T-cell (primary cell): ENCODE results near the gene EEFSEC. TPM values are rescaled to one million over a fixed set of nuclear protein-coding genes. Genes with fewer than 3 reads are reported as not detected.

Source experiments
- ATAC-seq, 4 experiments: fragments of 200-7000 bp in 3 of 4; fragments of 150-1000 bp in 1 of 4; cut with Tn5 transposase; replicated peaks in 1 of 4; 1 replicate in 3 of 4; 2 replicates in 1 of 4; pipeline ENCODE4 v1.10.0; 2021; ENCODE audit warnings: moderate library complexity in 3 of 4, mild to moderate bottlenecking in 2 of 4, moderate number of reproducible peaks in 1 of 4
- CTCF ChIA-PET, 2 donors: fragments of 300-600 bp; sonication (Branson Sonifier 250); formaldehyde crosslinking; loops; one replicate each; lab custom pipeline; 2022; ENCODE audit warnings: antibody characterized with exemption in 2 of 2; lab: Charles Lee
- POLR2A ChIA-PET, 2 donors: fragments of 300-600 bp; sonication (Branson Sonifier 250); formaldehyde crosslinking; loops; one replicate each; lab custom pipeline; 2022; ENCODE audit warnings: antibody characterized with exemption in 2 of 2; lab: Charles Lee
- DNase-seq, 35 experiments: peaks; one replicate each; pipeline versions ENCODE4 v3.0.0 to v3.0.0-alpha.2; 2013 to 2023
- H3K27ac ChIP-seq: one replicate; pipeline ENCODE4 v1.5.1; 2013; ENCODE audit warnings: low read length
- H3K27me3 ChIP-seq, 2 experiments: replicated peaks in 1 of 2; 1 replicate in 1 of 2; 2 replicates in 1 of 2; pipeline versions ENCODE4 v1.6.1 to v1.7.0; 2013; ENCODE audit warnings: low read length in 1 of 2, mixed read lengths in 1 of 2; ENCODE audit not compliant: control insufficient read depth in 2 of 2, insufficient read depth in 2 of 2; ENCODE audit errors: extremely low read depth in 1 of 2
- H3K36me3 ChIP-seq, 2 donors: 1 replicate in 1 of 2; 2 replicates in 1 of 2; pipeline versions ENCODE4 v1.6.1 to v1.7.0; 2013; ENCODE audit warnings: low read length in 1 of 2; ENCODE audit not compliant: control insufficient read depth in 2 of 2, insufficient read depth in 1 of 2; ENCODE audit errors: extremely low read depth in 1 of 2
- H3K4me1 ChIP-seq, 2 experiments: 1 replicate in 1 of 2; 2 replicates in 1 of 2; pipeline versions ENCODE4 v1.6.1 to v1.7.0; 2013; ENCODE audit warnings: low read length in 2 of 2, mixed read lengths in 1 of 2; ENCODE audit not compliant: insufficient read depth in 2 of 2, control insufficient read depth in 1 of 2; ENCODE audit errors: extremely low read depth in 1 of 2
- H3K4me3 ChIP-seq, 2 donors: 1 replicate in 1 of 2; 2 replicates in 1 of 2; pipeline versions ENCODE4 v1.5.1 to v1.7.0; 2013; ENCODE audit warnings: mild to moderate bottlenecking in 2 of 2, low read length in 1 of 2, moderate library complexity in 1 of 2; ENCODE audit not compliant: control insufficient read depth in 1 of 2; ENCODE audit errors: extremely low read depth in 1 of 2
- H3K9me3 ChIP-seq: 2 replicates; pipeline ENCODE4 v1.7.0; 2013
- H3K27ac Mint-ChIP-seq, 2 donors: one replicate each; pipeline ENCODE4 v1.8.0; 2020 to 2021; ENCODE audit warnings: mild to moderate bottlenecking in 2 of 2, mixed read lengths in 2 of 2
- H3K27me3 Mint-ChIP-seq, 2 donors: one replicate each; pipeline ENCODE4 v1.8.0; 2021 to 2022; ENCODE audit warnings: mixed read lengths in 2 of 2
- H3K36me3 Mint-ChIP-seq: one replicate; pipeline ENCODE4 v1.8.0; 2021; ENCODE audit warnings: mixed read lengths
- H3K4me1 Mint-ChIP-seq, 3 donors: one replicate each; pipeline ENCODE4 v1.8.0; 2020 to 2022; ENCODE audit warnings: mixed read lengths in 3 of 3, mild to moderate bottlenecking in 1 of 3
- H3K4me3 Mint-ChIP-seq, 3 donors: one replicate each; pipeline ENCODE4 v1.8.0; 2020 to 2022; ENCODE audit warnings: mild to moderate bottlenecking in 3 of 3, mixed read lengths in 3 of 3, moderate library complexity in 3 of 3
- H3K9me3 Mint-ChIP-seq, 3 donors: one replicate each; pipeline ENCODE4 v1.8.0; 2020 to 2022; ENCODE audit warnings: mixed read lengths in 3 of 3
- WGBS: methylation state at CpG from one replicate; pipeline ENCODE4 v1.1.5; 2013; ENCODE audit warnings: missing lambda C conversion rate; ENCODE audit not compliant: insufficient coverage; 5-methylcytosine and 5-hydroxymethylcytosine counted together
- total RNA-seq, 35 experiments: library from RNA in 6 of 35; stranded (reverse) in 6 of 35; fragments of 120-200 nt in 1 of 35; gene quantifications; one replicate each; pipeline versions ENCODE4 v1.2.1 to v1.2.4 and lab custom pipeline; 2013 to 2026

EEFSEC gene
- total RNA-seq, 5 donors from 2014 or later (not counting 1 experiment from before 2014, with no cell fraction given): 15.9 to 21.1 (median 19.1) TPM

GRCh38 chr3:128282380-128283196 is 129.3 kb downstream of the EEFSEC start:
- ChIA-PET CTCF (interaction anchor here in 1 of 2 donors (0.7 kb wide), 1 partner anchor 1167 kb away, joined by 3 read pairs; no protein-coding TSS in a partner anchor), POLR2A (no interaction called here)
- H3K4me3 Mint-ChIP-seq: no peak overlapping the region
- H3K36me3 ChIP-seq: no peaks in the 10 kb centered on the region
- peak overlapping the region; percentile 10 to 49 for H3K27ac Mint-ChIP-seq
- H3K9me3 Mint-ChIP-seq: no peaks in the 10 kb centered on the region
- peaks cover 5 to 23% (median 9%) of the 10 kb centered on the region in 3 donors for H3K4me1 Mint-ChIP-seq
- no peaks in the 10 kb centered on the region for H3K27me3 Mint-ChIP-seq
- no peaks in the 10 kb centered on the region for H3K27me3 ChIP-seq
- peaks cover 33% of the 10 kb centered on the region for H3K36me3 Mint-ChIP-seq
- no peak overlapping the region for H3K4me3 ChIP-seq
- 96% methylated on average over 14 of the region's 16 CpGs for WGBS
- DNase-seq (no peak), ATAC-seq (no peak)
- H3K4me1 ChIP-seq: peaks cover 0 to 3% of the 10 kb centered on the region in 2 experiments
- H3K27ac ChIP-seq: no peak overlapping the region
- H3K9me3 ChIP-seq: no peaks in the 10 kb centered on the region

GRCh38 chr3:128283421-128283820 is 130.1 kb downstream of the EEFSEC start:
- WGBS: 100% methylated on average over 2 of the region's 3 CpGs
- Mint-ChIP-seq H3K27ac (no peak overlapping the region), H3K9me3 (no peaks in the 10 kb centered on the region), H3K27me3 (no peaks in the 10 kb centered on the region), H3K4me3 (no peak overlapping the region), H3K36me3 (peaks cover 37% of the 10 kb centered on the region), H3K4me1 (peaks cover 5 to 19% (median 12%) of the 10 kb centered on the region in 3 donors)
- Histone ChIP-seq H3K27me3 (no peaks in the 10 kb centered on the region), H3K27ac (no peak overlapping the region), H3K9me3 (no peaks in the 10 kb centered on the region), H3K36me3 (peaks cover 0 to 3% of the 10 kb centered on the region in 2 donors), H3K4me1 (peaks cover 0 to 3% of the 10 kb centered on the region in 2 experiments), H3K4me3 (no peak overlapping the region)
- no peak for ATAC-seq
- ChIA-PET POLR2A (no interaction called here), CTCF (no interaction called here)
- no peak for DNase-seq

DNA sequence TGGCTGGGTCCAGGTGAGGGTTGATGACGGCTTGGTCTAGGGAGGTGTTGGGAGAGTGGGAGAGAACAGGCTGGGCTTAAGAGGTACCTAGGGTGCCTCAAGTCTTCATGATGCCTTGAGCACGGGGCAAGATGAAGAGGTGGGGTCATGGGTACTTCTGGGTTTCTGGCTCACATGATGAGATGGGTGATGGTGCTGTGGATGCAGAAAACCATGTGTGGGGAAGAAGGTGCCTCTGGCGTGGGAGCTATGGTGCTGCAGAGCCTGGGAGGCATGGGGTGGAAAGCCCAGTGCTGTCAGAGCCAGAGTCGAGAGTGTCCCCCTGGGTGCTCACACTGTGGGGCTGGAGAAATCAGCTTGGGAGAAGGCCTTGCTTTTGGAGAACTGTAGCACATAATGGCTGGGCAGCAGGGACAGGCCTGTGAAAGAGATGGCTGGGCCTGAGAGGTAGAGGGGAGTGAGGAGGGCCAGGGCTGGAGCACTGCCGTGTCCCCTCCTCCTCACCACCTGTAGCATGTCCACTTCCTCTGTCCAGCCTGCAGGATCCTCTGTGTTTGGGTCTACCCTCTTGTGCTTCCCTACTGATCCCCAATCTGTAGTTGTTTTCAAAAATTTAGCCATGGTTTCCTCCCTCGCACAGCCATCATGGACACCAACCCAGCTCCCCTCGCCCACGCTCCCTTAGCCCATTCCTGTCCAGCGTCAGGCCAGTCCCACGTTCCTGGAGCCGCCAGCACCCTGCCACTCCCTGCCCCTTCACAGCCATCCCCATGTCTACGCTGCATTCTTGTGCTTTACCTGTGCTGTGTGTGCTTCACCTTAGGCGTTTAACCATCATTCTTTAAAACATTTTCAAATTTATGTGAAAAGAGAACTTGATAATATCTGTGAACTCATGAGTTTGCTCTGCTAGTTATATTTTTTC is 132.0 kb downstream of the EEFSEC start:
- peaks cover 0 to 8% (median 0%) of the 10 kb centered on the region in 3 donors for H3K9me3 Mint-ChIP-seq
- Histone ChIP-seq H3K36me3 (peaks cover 0 to 3% of the 10 kb centered on the region in 2 donors), H3K4me1 (peaks cover 0 to 3% of the 10 kb centered on the region in 2 experiments), H3K4me3 (no peak overlapping the region), H3K27ac (no peak overlapping the region), H3K9me3 (no peaks in the 10 kb centered on the region), H3K27me3 (no peaks in the 10 kb centered on the region)
- 94% methylated on average over 10 of the region's 13 CpGs for WGBS
- no peak for ATAC-seq
- ChIA-PET POLR2A (no interaction called here), CTCF (no interaction called here)
- DNase-seq: peak in 1 of 35 experiments; percentile 10
- H3K27ac Mint-ChIP-seq: peak overlapping the region in 1 of 2 donors; percentile 50
- H3K4me3 Mint-ChIP-seq: no peak overlapping the region
- peaks cover 52% of the 10 kb centered on the region for H3K36me3 Mint-ChIP-seq
- H3K4me1 Mint-ChIP-seq: peaks cover 5 to 19% (median 11%) of the 10 kb centered on the region in 3 donors
- H3K27me3 Mint-ChIP-seq: no peaks in the 10 kb centered on the region

DNA sequence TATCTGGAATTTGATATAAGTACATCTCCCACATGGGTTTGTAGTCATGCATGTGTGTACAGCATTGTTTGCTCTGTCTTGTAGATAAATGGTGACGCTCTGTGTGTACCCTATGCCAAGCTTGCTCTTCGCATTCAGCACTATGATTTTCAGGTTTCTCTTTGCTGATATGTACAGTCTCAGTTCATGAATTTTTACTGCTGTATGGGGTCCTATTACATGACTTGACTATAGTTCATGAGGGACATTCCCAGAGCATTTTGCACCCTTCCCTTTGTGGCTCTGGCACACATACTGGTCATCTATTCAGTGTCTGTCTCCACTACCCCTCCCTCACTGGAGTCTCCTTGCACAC is 132.7 kb downstream of the EEFSEC start:
- peaks cover 0 to 3% of the 10 kb centered on the region in 2 donors for H3K36me3 ChIP-seq
- no peak for ATAC-seq
- CTCF ChIA-PET: no interaction called here

DNA sequence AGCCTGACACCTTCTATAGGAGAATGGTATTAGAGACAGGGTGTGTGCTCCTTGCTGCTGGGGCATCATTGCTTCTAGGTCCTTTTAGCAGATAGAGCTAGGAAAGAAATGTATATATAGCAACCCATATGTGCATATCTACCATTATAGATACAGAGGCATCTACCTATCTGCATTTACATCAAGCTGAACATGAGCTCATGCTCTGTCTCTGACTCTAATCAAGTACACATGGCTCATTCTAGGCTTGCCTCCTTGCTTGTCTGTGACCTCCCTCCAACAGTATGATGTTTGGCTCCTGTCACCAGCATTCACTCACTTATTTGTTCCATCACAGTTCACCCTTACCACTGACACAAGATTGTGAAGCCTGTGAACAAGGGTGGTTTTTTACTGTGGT is 133.4 kb downstream of the EEFSEC start:
- H3K36me3 Mint-ChIP-seq: peaks cover 58% of the 10 kb centered on the region
- Histone ChIP-seq H3K4me3 (no peak overlapping the region), H3K4me1 (no peaks in the 10 kb centered on the region), H3K36me3 (peaks cover 0 to 3% of the 10 kb centered on the region in 2 donors), H3K27ac (no peak overlapping the region), H3K9me3 (no peaks in the 10 kb centered on the region), H3K27me3 (no peaks in the 10 kb centered on the region)
- no peak overlapping the region for H3K4me3 Mint-ChIP-seq
- ChIA-PET CTCF (interaction anchor here in 1 of 2 donors (0.6 kb wide), 1 partner anchor 211 kb away, joined by 4 read pairs; no protein-coding TSS in a partner anchor), POLR2A (interaction anchor here in 1 of 2 donors (0.6 kb wide), 1 partner anchor 17 kb away, joined by 6 read pairs; no protein-coding TSS in a partner anchor)
- H3K27ac Mint-ChIP-seq: peak overlapping the region; percentile 13 to 40
- H3K4me1 Mint-ChIP-seq: peaks cover 7 to 26% (median 12%) of the 10 kb centered on the region in 3 donors
- no peak for DNase-seq
- peaks cover 0 to 10% (median 0%) of the 10 kb centered on the region in 3 donors for H3K9me3 Mint-ChIP-seq
- ATAC-seq: no peak
- no peaks in the 10 kb centered on the region for H3K27me3 Mint-ChIP-seq

More for the DNA sequence above, 132.7 kb downstream of the EEFSEC start:
- Mint-ChIP-seq H3K4me1 (peaks cover 2 to 19% (median 10%) of the 10 kb centered on the region in 3 donors), H3K27me3 (no peaks in the 10 kb centered on the region), H3K36me3 (peaks cover 53% of the 10 kb centered on the region), H3K9me3 (peaks cover 0 to 10% (median 0%) of the 10 kb centered on the region in 3 donors), H3K4me3 (no peak overlapping the region), H3K27ac (peak overlapping the region in 1 of 2 donors; percentile 30)
- no peaks in the 10 kb centered on the region for H3K9me3 ChIP-seq
- H3K27me3 ChIP-seq: no peaks in the 10 kb centered on the region
- DNase-seq: peak in 1 of 35 experiments; percentile 2
- no peak overlapping the region for H3K4me3 ChIP-seq
- POLR2A ChIA-PET: no interaction called here
- H3K4me1 ChIP-seq: no peaks in the 10 kb centered on the region
- H3K27ac ChIP-seq: no peak overlapping the region
- WGBS: 100% methylated on average over 2 of the region's 2 CpGs

DNA sequence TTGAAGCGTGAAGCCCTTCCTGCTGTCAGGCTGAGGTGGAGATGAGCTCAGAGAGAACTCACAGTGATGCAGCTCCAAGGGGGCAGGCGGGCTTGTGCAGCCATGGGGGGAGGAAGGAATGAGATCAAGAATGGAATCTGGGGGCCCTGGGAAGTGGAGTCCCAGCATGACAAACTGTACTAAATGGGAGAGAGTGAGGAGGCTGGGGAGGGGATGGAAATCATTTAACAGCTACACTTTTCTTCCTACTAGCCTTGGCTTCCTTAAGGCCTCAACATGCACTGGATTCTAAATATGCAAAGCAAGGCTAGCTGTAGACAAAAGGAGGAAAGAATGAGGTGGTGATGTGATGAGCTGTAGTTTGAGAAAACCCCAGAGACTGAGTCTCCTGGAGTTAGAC is 133.9 kb downstream of the EEFSEC start:
- CTCF ChIA-PET: interaction anchor here in 1 of 2 donors (0.6 kb wide), 1 partner anchor 210 kb away, joined by 4 read pairs; no protein-coding TSS in a partner anchor
- H3K27ac Mint-ChIP-seq: peak overlapping the region; percentile 13 to 40
- H3K36me3 Mint-ChIP-seq: peaks cover 57% of the 10 kb centered on the region
- H3K9me3 ChIP-seq: no peaks in the 10 kb centered on the region
- H3K4me3 ChIP-seq: no peak overlapping the region
- peaks cover 8 to 27% (median 13%) of the 10 kb centered on the region in 3 donors for H3K4me1 Mint-ChIP-seq
- POLR2A ChIA-PET: interaction anchor here in 1 of 2 donors (0.6 kb wide), 1 partner anchor 17 kb away, joined by 6 read pairs; no protein-coding TSS in a partner anchor
- no peak overlapping the region for H3K4me3 Mint-ChIP-seq
- no peak overlapping the region for H3K27ac ChIP-seq
- H3K4me1 ChIP-seq: no peaks in the 10 kb centered on the region
- ATAC-seq: no peak
- H3K9me3 Mint-ChIP-seq: peaks cover 0 to 10% (median 0%) of the 10 kb centered on the region in 3 donors
- no CpG with 5 or more reads among the region's 2 CpGs for WGBS
- no peaks in the 10 kb centered on the region for H3K27me3 ChIP-seq
- H3K27me3 Mint-ChIP-seq: no peaks in the 10 kb centered on the region
- peaks cover 0 to 3% of the 10 kb centered on the region in 2 donors for H3K36me3 ChIP-seq
- no peak for DNase-seq
